ENCODE measurements around the gene RGN.
"Not testable (repeated sequence)": the region's sequence is repeated elsewhere in the genome, so short reads cannot be mapped to it uniquely, and the experiment has no call there.

Gene RGN

DNA sequence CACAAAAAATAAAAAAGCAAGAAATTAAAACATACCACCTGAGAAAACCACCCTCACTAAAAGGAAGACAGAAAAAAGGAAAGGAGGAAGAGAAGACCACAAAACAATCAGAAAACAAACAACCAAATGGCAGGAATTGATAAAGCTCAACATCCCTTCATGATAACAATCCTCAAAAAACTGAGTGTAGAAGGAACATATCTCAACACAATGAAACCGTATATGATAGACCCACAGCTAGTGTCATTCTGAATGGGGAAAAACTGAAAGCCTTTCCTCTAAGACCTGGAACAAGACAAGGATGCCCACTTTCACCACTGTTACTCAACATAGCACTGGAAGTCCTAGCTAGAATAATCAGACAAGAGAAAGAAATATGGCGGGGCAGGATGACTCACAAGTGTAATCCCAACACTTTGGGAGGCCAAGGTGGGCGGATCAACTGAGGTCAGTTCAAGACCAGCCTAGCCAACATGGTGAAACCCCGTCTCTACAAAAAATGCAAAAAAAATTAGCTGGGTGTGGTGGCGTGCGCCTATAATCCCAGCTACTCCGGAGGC is 38.4 kb downstream of the RGN start:
- DNase-seq, result not testable (repeated sequence)

DNA sequence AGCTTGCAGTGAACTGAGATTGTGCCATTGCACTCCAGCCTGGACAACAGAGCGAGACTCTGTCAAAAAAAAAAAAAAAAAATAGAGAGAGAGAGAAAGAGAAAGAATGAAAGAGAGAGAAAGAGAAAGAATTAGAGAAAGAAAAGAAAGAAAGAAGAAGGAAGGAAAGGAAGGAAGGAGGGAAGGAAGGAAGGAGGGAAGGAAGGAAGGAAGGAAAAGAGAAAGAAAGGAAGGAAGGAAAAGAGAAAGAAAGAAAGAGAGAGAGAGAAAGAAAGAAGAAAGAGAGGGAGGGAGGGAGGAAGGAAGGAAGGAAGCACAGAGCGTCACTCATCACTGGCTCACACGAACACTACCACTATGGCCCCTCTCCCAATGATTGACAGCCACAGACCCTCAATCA is 46.2 kb downstream of the RGN start:
- DNase-seq, result not testable (repeated sequence)

GRCh38 chrX:47129157-47129898 is 51.1 kb downstream of the RGN start:
- peak; percentile 22 to 95 (median 77) for DNase-seq

DNA sequence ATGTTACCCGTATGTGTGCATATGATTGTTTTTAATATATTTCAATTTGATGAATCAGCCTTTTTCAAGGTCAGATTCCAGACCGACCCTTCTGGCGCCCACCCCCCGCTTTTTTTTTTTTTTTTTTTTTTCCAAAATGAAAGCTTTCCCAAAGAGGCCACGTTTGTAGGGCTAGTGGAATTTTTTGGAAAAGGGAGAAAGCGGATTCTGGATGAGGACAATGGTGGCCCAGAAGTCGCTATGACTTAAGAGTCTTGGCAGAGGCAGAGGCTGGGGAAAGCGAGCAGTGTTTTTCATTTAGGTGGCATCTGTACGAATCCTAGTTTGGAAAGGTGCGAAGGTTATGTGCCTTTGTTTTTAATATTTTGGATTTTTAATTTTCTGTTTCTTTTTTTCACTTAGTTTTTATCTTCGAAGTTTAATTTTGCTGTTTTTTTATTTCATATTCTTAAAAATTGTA is 51.7 kb downstream of the RGN start:
- DNase-seq, result no peak

GRCh38 chrX:47133493-47133892 is 55.2 kb downstream of the RGN start:
- no peak for DNase-seq

DNA sequence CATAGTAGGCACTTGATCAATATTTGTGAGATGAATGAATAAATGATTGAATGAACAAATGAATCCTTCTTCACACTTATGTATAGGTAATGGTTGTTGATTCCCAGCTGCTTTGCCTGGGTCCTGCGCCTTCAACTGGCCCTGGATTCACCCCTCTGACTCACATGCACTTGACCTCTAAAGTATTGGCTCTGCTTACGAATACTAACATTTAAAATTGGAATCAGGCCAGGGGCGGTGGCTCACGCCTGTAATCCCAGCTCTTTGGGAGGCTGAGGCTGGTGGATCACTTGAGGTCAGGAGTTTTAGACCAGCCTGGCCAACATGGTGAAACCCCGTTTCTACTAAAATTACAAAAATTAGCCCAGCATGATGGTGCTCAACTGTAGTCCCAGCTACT is 57.4 kb downstream of the RGN start:
- DNase-seq, result not testable (repeated sequence)

GRCh38 chrX:47138171-47138570 is 59.9 kb downstream of the RGN start:
- no peak for DNase-seq

All from hypothalamus (tissue), 51 donors.